Hepatocyte (in vitro differentiated cells): Measurements from ENCODE around the gene LYPD8. TPM values are rescaled to one million over a fixed set of nuclear protein-coding genes. Genes with fewer than 3 reads are reported as not detected.

ENCODE experiments used
- DNase-seq: peaks from one replicate; pipeline ENCODE4 v3.0.0-alpha.2; 2016; ENCODE audit warnings: low spot score
- H2AFZ ChIP-seq: fragments of 200-600 bp; sonication (generic); 2 replicates; pipeline ENCODE4 v1.6.0; 2016; ENCODE audit warnings: antibody characterized with exemption, mild to moderate bottlenecking
- H3K27ac ChIP-seq: fragments of 200-600 bp; sonication (generic); 2 replicates; pipeline ENCODE4 v1.5.1; 2016; ENCODE audit warnings: mild to moderate bottlenecking
- H3K27me3 ChIP-seq: fragments of 200-600 bp; sonication (generic); 2 replicates; pipeline ENCODE4 v1.6.1; 2016
- H3K36me3 ChIP-seq: fragments of 200-600 bp; sonication (generic); replicated peaks from 2 replicates; pipeline ENCODE4 v1.5.1; 2016; ENCODE audit warnings: low read depth; ENCODE audit not compliant: insufficient read depth
- H3K4me1 ChIP-seq: fragments of 200-600 bp; sonication (generic); 2 replicates; pipeline ENCODE4 v1.5.1; 2016; ENCODE audit warnings: mild to moderate bottlenecking, moderate library complexity; ENCODE audit not compliant: insufficient read depth
- H3K4me2 ChIP-seq: fragments of 200-600 bp; sonication (generic); 2 replicates; pipeline ENCODE4 v1.6.0; 2016
- H3K4me3 ChIP-seq: fragments of 200-600 bp; sonication (generic); 2 replicates; pipeline ENCODE4 v1.5.1; 2016; ENCODE audit warnings: mild to moderate bottlenecking
- H3K79me2 ChIP-seq: fragments of 200-600 bp; sonication (generic); 2 replicates; pipeline ENCODE4 v1.6.0; 2017; ENCODE audit warnings: mild to moderate bottlenecking
- H3K9me2 ChIP-seq: fragments of 200-600 bp; sonication (generic); replicated peaks from 2 replicates; pipeline ENCODE4 v1.6.0; 2017; ENCODE audit warnings: mild to moderate bottlenecking; ENCODE audit not compliant: insufficient read depth
- H3K9me3 ChIP-seq: fragments of 200-600 bp; sonication (generic); 2 replicates; pipeline ENCODE4 v1.5.1; 2016; ENCODE audit warnings: low read depth, mild to moderate bottlenecking
- H4K20me1 ChIP-seq: fragments of 200-600 bp; sonication (generic); 2 replicates; pipeline ENCODE4 v1.6.0; 2016; ENCODE audit warnings: mild to moderate bottlenecking; ENCODE audit not compliant: insufficient read depth, poor library complexity, severe bottlenecking
- EZH2 ChIP-seq: fragments of 200-600 bp; sonication (generic); IDR thresholded peaks from 2 replicates; pipeline ENCODE4 v1.6.1; 2016; ENCODE audit warnings: antibody characterized with exemption, mild to moderate bottlenecking, borderline replicate concordance
- EZH2phosphoT487 ChIP-seq: fragments of 200-600 bp; sonication (generic); IDR thresholded peaks from one replicate; pipeline ENCODE4 v1.6.1; 2018; ENCODE audit warnings: antibody characterized with exemption, mild to moderate bottlenecking, low read depth, moderate library complexity; ENCODE audit not compliant: unreplicated experiment, severe bottlenecking
- WGBS: methylation state at CpG from one replicate; pipeline ENCODE4 v1.1.6; 2016; ENCODE audit warnings: low lambda C conversion rate; ENCODE audit errors: missing lambda C conversion rate; 5-methylcytosine and 5-hydroxymethylcytosine counted together
- polyA plus RNA-seq: library from polyadenylated mRNA; unstranded; fragments of >200 nt; fragmentation: Nextera tagmentation; extraction: Ambion mirVana; gene quantifications from 2 replicates; pipeline ENCODE4 v1.2.1, GENCODE V29; 2016
- total RNA-seq: library from RNA; depleted of rRNA; stranded (reverse); fragments of >200 nt; gene quantifications from 2 replicates; pipeline ENCODE4 v1.2.3, GENCODE V29; 2014
- TF ChIP-seq, protein P1 (sequence below): fragments of 200-600 bp; sonication (generic); IDR thresholded peaks from 2 replicates; pipeline ENCODE4 v1.5.1; 2016; ENCODE audit warnings: antibody characterized with exemption, mild to moderate bottlenecking; ENCODE audit not compliant: poor library complexity

The LYPD8 gene
- total and polyA plus RNA-seq, 2 experiments from 2014 or later: not detected

DNA sequence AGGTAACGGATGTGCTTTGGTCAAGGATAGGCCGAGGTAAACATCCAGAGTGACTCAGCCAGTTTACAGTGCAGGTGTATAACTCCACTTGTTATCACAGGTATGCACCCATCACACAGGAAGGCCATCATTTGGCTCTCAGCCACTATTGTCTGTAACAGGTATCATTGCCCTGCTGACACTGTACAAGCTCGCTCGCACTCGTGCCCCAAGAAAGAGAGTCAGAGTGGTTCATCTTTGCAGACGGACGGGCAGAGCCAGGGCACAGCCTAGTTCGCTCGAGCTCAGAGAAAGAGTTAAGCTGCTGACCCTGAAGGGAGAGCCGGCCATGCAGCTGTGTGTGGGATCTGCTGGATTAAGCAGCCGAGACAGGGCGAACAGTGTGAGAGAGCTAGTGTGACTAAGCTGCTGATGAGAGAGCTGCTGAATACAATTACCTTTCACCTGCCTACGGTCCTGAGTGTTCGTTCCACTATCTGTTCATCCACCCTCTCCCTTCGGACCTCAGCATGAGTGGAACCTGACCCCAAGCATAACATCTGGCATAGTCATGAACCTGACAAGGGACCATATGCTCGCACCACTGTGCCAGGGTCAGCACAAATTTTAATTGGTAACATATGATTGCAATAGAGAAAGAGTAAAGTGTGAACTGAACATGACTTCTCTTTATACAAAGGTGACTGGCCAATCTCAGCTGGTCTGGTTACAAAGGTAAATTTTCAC lies 27.0 kb upstream of the LYPD8 start:
- Histone ChIP-seq H3K9me3 (no peaks in the 10 kb centered on the region), H3K27me3 (no peaks in the 10 kb centered on the region), H3K9me2 (no peaks in the 10 kb centered on the region), H3K36me3 (no peaks in the 10 kb centered on the region), H2AFZ (no peak overlapping the region), H3K4me2 (no peak overlapping the region), H4K20me1 (no peaks in the 10 kb centered on the region), H3K4me1 (no peaks in the 10 kb centered on the region), H3K27ac (no peak overlapping the region), H3K4me3 (no peak overlapping the region), H3K79me2 (no peaks in the 10 kb centered on the region)
- TF ChIP-seq EZH2phosphoT487 (no peak), EZH2 (no peak)
- TF ChIP-seq, protein P1, sequence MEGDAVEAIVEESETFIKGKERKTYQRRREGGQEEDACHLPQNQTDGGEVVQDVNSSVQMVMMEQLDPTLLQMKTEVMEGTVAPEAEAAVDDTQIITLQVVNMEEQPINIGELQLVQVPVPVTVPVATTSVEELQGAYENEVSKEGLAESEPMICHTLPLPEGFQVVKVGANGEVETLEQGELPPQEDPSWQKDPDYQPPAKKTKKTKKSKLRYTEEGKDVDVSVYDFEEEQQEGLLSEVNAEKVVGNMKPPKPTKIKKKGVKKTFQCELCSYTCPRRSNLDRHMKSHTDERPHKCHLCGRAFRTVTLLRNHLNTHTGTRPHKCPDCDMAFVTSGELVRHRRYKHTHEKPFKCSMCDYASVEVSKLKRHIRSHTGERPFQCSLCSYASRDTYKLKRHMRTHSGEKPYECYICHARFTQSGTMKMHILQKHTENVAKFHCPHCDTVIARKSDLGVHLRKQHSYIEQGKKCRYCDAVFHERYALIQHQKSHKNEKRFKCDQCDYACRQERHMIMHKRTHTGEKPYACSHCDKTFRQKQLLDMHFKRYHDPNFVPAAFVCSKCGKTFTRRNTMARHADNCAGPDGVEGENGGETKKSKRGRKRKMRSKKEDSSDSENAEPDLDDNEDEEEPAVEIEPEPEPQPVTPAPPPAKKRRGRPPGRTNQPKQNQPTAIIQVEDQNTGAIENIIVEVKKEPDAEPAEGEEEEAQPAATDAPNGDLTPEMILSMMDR: no peak
- DNase-seq: no peak
- WGBS: 86% methylated on average over 16 of the region's 16 CpGs

DNA sequence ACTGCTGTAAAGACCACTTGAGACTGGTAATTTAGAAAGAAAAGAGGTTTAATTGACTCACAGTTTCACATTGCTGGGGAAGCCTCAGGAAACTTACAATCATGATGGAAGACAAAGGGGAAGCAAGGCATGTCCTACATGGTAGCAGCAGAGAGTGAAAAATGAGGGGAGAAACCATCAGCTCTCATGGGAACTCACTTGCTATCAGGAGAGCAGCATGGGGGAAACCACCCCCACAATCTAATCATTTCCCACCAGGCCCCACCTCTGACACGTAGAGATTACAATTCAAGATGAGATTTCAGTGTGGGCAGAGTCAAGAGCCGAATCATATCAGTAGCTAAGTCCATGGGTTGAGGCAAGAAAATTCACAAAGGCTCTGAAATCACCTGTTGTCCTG lies 23.8 kb upstream of the LYPD8 start:
- Histone ChIP-seq H2AFZ (no peak overlapping the region), H3K27ac (no peak overlapping the region), H3K9me2 (no peaks in the 10 kb centered on the region), H3K4me2 (no peak overlapping the region), H3K79me2 (no peaks in the 10 kb centered on the region), H3K4me3 (no peak overlapping the region), H3K27me3 (no peaks in the 10 kb centered on the region), H3K9me3 (no peaks in the 10 kb centered on the region), H3K4me1 (no peaks in the 10 kb centered on the region), H3K36me3 (no peaks in the 10 kb centered on the region), H4K20me1 (no peaks in the 10 kb centered on the region)
- DNase-seq: no peak
- TF ChIP-seq, protein P1: no peak
- no peak for TF ChIP-seq EZH2phosphoT487
- WGBS: 37% methylated on average over 2 of the region's 2 CpGs

DNA sequence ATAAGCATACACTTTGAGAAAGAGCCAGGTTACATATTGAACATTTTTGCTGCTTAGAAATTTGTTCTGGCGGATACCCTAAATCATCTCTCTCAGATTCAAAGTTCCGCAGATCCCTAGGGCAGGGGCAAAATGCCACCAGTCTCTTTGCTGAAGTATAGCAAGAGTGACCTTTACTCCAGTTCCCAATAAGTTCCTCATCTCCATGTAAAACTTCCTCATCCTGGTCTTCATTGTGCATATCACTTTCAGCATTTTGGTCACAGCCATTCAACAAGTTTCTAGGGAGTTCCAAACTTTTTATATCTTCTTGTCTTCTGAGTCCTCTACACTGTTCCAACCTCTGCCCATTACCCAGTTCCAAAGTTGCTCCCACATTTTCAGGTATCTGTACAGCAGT lies 23.3 kb upstream of the LYPD8 start:
- Histone ChIP-seq H3K27ac (no peak overlapping the region), H3K27me3 (no peaks in the 10 kb centered on the region), H3K4me2 (no peak overlapping the region), H3K9me2 (no peaks in the 10 kb centered on the region), H3K79me2 (no peaks in the 10 kb centered on the region), H3K4me1 (no peaks in the 10 kb centered on the region), H4K20me1 (no peaks in the 10 kb centered on the region), H3K9me3 (no peaks in the 10 kb centered on the region), H3K4me3 (no peak overlapping the region), H2AFZ (no peak overlapping the region), H3K36me3 (no peaks in the 10 kb centered on the region)
- no peak for DNase-seq
- TF ChIP-seq EZH2phosphoT487 (no peak), EZH2 (no peak)
- TF ChIP-seq, protein P1: no peak
- WGBS: 79% methylated on average over 2 of the region's 2 CpGs

DNA sequence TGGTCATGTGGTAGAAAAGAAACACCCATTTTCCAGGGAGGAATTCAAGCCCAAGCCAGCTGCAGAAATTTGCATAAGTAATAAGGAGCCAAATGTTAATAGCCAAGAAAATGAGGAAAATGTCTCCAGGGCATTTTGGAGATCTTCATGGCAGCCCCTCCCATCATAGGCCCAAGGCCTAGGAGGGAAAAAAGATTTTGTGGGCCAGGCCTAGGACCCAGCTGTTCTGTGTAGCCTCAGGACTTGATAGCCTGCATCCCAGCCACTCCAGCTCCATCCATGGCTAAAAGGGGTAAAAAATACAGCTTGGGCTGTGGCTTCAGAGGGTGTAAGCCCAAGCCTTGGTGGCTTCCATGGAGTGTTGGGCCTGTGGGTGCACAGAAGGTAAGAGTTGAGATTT lies 21.4 kb upstream of the LYPD8 start:
- Histone ChIP-seq H3K36me3 (no peaks in the 10 kb centered on the region), H3K9me2 (no peaks in the 10 kb centered on the region), H3K4me1 (no peaks in the 10 kb centered on the region), H4K20me1 (no peaks in the 10 kb centered on the region), H3K27me3 (no peaks in the 10 kb centered on the region), H3K79me2 (no peaks in the 10 kb centered on the region), H3K4me3 (no peak overlapping the region), H3K4me2 (no peak overlapping the region), H3K9me3 (no peaks in the 10 kb centered on the region), H2AFZ (no peak overlapping the region), H3K27ac (no peak overlapping the region)
- DNase-seq: no peak
- no peak for TF ChIP-seq EZH2
- TF ChIP-seq, protein P1: no peak
- no peak for TF ChIP-seq EZH2phosphoT487
